HCT116 (cell line): ENCODE data around the gene IGFALS. TPM values are rescaled to one million over a fixed set of nuclear protein-coding genes. Genes with fewer than 3 reads are reported as not detected.

ENCODE experiments used
- ATAC-seq: fragments of 200-7000 bp; cut with Tn5 transposase; 2 replicates; pipeline ENCODE4 v1.9.1; 2020; ENCODE audit warnings: mild to moderate bottlenecking, moderate library complexity
- BruUV-seq: library from RNA; stranded (reverse); fragments of 400-500 nt; replicated peaks from 2 replicates; lab custom pipeline; 2021; lab: Mats Ljungman, UMichigan
- CTCF ChIA-PET: fragments of 300-600 bp; sonication (Branson Sonifier 250); formaldehyde crosslinking; loops from one replicate; lab custom pipeline; 2021; ENCODE audit warnings: antibody characterized with exemption; lab: Charles Lee
- POLR2A ChIA-PET: fragments of 300-600, 350-600 bp; sonication (Branson Sonifier 250); formaldehyde crosslinking; loops from one replicate; lab custom pipeline; 2021; ENCODE audit warnings: antibody characterized with exemption; lab: Charles Lee
- RAD21 ChIA-PET, 2 experiments: fragments of 300-600 bp; sonication (Branson Sonifier 250); formaldehyde crosslinking; loops; one replicate each; lab custom pipeline; 2023; ENCODE audit warnings: low total read pairs in 2 of 2; ENCODE audit not compliant: uncharacterized antibody in 2 of 2, unreplicated experiment in 2 of 2, low non-redundant PET in 1 of 2; lab: Charles Lee
- DNase-seq: peaks from one replicate; pipeline ENCODE4 v3.0.0-alpha.2; 2010; ENCODE audit warnings: low read depth, low spot score
- H2AFZ ChIP-seq: fragments of 200-600 bp; shearing (Covaris generic), sonication (generic); 2 replicates; pipeline ENCODE4 v1.6.1; 2017; ENCODE audit warnings: low read depth, mixed run types, mixed read lengths, antibody characterized with exemption, low read length; ENCODE audit not compliant: poor library complexity, severe bottlenecking
- H3K27ac ChIP-seq: 2 replicates; pipeline ENCODE4 v1.5.1; 2012; ENCODE audit warnings: low read depth, low read length
- H3K27me3 ChIP-seq: fragments of 200-600 bp; sonication (generic); 2 replicates; pipeline ENCODE4 v1.6.1; 2016; ENCODE audit warnings: mixed run types, low read length, mixed read lengths; ENCODE audit not compliant: insufficient read depth
- H3K36me3 ChIP-seq, 2 experiments: fragments of 200-500 bp in 1 of 2; fragments of 200-600 bp in 1 of 2; sonication (Bioruptor generic) in 1 of 2; sonication (generic) in 1 of 2; 2 replicates each; pipeline versions ENCODE4 v1.5.1 to v1.6.1; 2014 to 2016; ENCODE audit warnings: low read length in 2 of 2, inconsistent platforms in 1 of 2, mixed read lengths in 1 of 2, mixed run types in 1 of 2; ENCODE audit not compliant: insufficient read depth in 2 of 2, control insufficient read depth in 1 of 2
- H3K4me1 ChIP-seq, 2 experiments: fragments of 200-600 bp in 1 of 2; sonication (generic) in 1 of 2; 2 replicates each; pipeline versions ENCODE4 v1.5.1 to v1.6.1; 2012 to 2017; ENCODE audit warnings: low read length in 2 of 2, inconsistent platforms in 1 of 2, mild to moderate bottlenecking in 1 of 2, mixed read lengths in 1 of 2, mixed run types in 1 of 2, moderate library complexity in 1 of 2; ENCODE audit not compliant: insufficient read depth in 2 of 2, control insufficient read depth in 1 of 2
- H3K4me2 ChIP-seq: fragments of 200-600 bp; sonication (generic); 2 replicates; pipeline ENCODE4 v1.6.1; 2017; ENCODE audit warnings: mixed run types, low read length, mixed read lengths
- H3K4me3 ChIP-seq, 2 experiments: fragments of 200-600 bp in 1 of 2; sonication (generic) in 1 of 2; replicated peaks in 1 of 2; 2 replicates each; pipeline ENCODE4 v1.5.1; 2011 to 2016; ENCODE audit warnings: low read length in 2 of 2, control low read depth in 1 of 2, low read depth in 1 of 2, mild to moderate bottlenecking in 1 of 2, mixed read lengths in 1 of 2, mixed run types in 1 of 2
- H3K79me2 ChIP-seq: fragments of 200-600 bp; sonication (generic); 2 replicates; pipeline ENCODE4 v1.6.1; 2017; ENCODE audit warnings: mild to moderate bottlenecking, mixed run types, low read length, moderate library complexity, mixed read lengths; ENCODE audit not compliant: insufficient read depth
- H3K9ac ChIP-seq: fragments of 200-600 bp; sonication (generic); 2 replicates; pipeline ENCODE4 v1.6.1; 2016; ENCODE audit warnings: low read length, mixed read lengths
- H3K9me2 ChIP-seq: fragments of 200-600 bp; sonication (generic), shearing (Covaris generic); 2 replicates; pipeline ENCODE4 v1.6.1; 2017; ENCODE audit warnings: mixed run types, mild to moderate bottlenecking, moderate library complexity; ENCODE audit not compliant: insufficient read depth
- H3K9me3 ChIP-seq, 2 experiments: fragments of 200-500 bp in 1 of 2; fragments of 200-600 bp in 1 of 2; sonication (Bioruptor generic) in 1 of 2; sonication (generic) in 1 of 2; 2 replicates each; pipeline ENCODE4 v1.6.1; 2014 to 2017; ENCODE audit warnings: low read length in 2 of 2, mixed read lengths in 2 of 2, inconsistent platforms in 1 of 2, low read depth in 1 of 2, mild to moderate bottlenecking in 1 of 2, mixed run types in 1 of 2, moderate library complexity in 1 of 2; ENCODE audit not compliant: control insufficient read depth in 1 of 2, insufficient read depth in 1 of 2
- H4K20me1 ChIP-seq: fragments of 200-600 bp; sonication (generic), shearing (Covaris generic); 2 replicates; pipeline ENCODE4 v1.6.1; 2017; ENCODE audit warnings: mixed run types, mild to moderate bottlenecking, moderate library complexity; ENCODE audit not compliant: insufficient read depth
- EGR1 ChIP-seq: IDR thresholded peaks from 2 replicates; pipeline ENCODE4 v1.6.1; 2012; ENCODE audit warnings: low read depth
- FOSL1 ChIP-seq: IDR thresholded peaks from 2 replicates; pipeline ENCODE4 v1.6.1; 2012; ENCODE audit warnings: low read depth
- POLR2A ChIP-seq: IDR thresholded peaks from 2 replicates; pipeline ENCODE4 v1.7.0; 2011; ENCODE audit warnings: borderline replicate concordance; ENCODE audit not compliant: insufficient read depth, insufficient read length; ENCODE audit errors: extremely low read depth
- POLR2AphosphoS5 ChIP-seq: IDR thresholded peaks from 2 replicates; pipeline ENCODE4 v1.6.1; 2011; ENCODE audit warnings: mild to moderate bottlenecking, low read depth, low read length, moderate library complexity
- SP1 ChIP-seq: IDR thresholded peaks from 2 replicates; pipeline ENCODE4 v1.6.1; 2012; ENCODE audit warnings: low read depth
- YY1 ChIP-seq: IDR thresholded peaks from 2 replicates; pipeline ENCODE4 v1.6.1; 2011; ENCODE audit warnings: low read length, low read depth, moderate library complexity, mild to moderate bottlenecking; ENCODE audit not compliant: insufficient replicate concordance; ENCODE audit errors: extremely low read depth
- ZFX ChIP-seq: fragments of 450-650 bp; IDR thresholded peaks from 2 replicates; pipeline ENCODE4 v1.6.1; 2017
- ZNF274 ChIP-seq: fragments of 200-500 bp; sonication (Bioruptor generic); IDR thresholded peaks from 2 replicates; pipeline ENCODE4 v1.6.1; 2014; ENCODE audit warnings: mild to moderate bottlenecking, low read depth, low read length, inconsistent platforms
- intact Hi-C: fragments of 100-400 bp; cut with micrococcal nuclease; formaldehyde crosslinking; loops from 2 replicates; pipeline ENCODE4 v1.10.0; 2022
- total RNA-seq: library from RNA; stranded (reverse); gene quantifications from one replicate; pipeline ENCODE4 v1.2.1, GENCODE V29; 2021; ENCODE audit not compliant: unreplicated experiment
- TF ChIP-seq, protein P1 (sequence below), 3 experiments: fragments of 200-600 bp in 1 of 3; sonication (generic) in 1 of 3; IDR thresholded peaks in 2 of 3; conservative IDR thresholded peaks in 1 of 3; 2 replicates each; pipeline ENCODE4 v1.5.1; 2012 to 2017; ENCODE audit warnings: low read depth in 2 of 3, low read length in 2 of 3, antibody characterized with exemption in 1 of 3, borderline replicate concordance in 1 of 3, control low read depth in 1 of 3, mild to moderate bottlenecking in 1 of 3, mixed read lengths in 1 of 3, mixed run types in 1 of 3, moderate library complexity in 1 of 3; ENCODE audit not compliant: insufficient read depth in 1 of 3
- TF ChIP-seq, protein P2 (sequence below): IDR thresholded peaks from 2 replicates; pipeline ENCODE4 v1.6.1; 2011; ENCODE audit warnings: mild to moderate bottlenecking, low read length, moderate library complexity; ENCODE audit not compliant: insufficient replicate concordance; ENCODE audit errors: extremely low read depth

The IGFALS gene
- total RNA-seq, 1 experiment from 2014 or later: 0.10 TPM

DNA sequence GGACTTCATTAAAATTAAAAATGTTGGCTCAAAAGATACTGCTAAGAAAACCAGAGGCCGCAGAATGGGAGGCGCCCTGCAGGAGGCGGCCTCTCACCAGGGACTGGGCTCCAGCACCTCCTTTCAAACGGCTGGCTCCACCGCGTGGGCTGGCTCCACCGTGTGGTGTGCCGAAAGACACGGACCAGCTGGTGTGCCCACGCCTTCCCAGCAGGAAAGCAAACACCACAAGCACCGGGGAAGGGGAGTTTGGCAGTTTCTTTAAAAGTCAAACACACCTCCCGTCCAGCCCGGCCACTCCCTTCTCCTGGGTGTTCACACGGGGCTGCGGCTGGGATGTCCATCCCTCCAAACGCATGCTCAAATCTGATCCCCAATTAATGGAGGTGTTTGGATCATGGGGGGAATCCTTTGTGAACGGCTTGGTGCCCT lies 19.2 kb upstream of the IGFALS start (continued):
- TF ChIP-seq, protein P1, sequence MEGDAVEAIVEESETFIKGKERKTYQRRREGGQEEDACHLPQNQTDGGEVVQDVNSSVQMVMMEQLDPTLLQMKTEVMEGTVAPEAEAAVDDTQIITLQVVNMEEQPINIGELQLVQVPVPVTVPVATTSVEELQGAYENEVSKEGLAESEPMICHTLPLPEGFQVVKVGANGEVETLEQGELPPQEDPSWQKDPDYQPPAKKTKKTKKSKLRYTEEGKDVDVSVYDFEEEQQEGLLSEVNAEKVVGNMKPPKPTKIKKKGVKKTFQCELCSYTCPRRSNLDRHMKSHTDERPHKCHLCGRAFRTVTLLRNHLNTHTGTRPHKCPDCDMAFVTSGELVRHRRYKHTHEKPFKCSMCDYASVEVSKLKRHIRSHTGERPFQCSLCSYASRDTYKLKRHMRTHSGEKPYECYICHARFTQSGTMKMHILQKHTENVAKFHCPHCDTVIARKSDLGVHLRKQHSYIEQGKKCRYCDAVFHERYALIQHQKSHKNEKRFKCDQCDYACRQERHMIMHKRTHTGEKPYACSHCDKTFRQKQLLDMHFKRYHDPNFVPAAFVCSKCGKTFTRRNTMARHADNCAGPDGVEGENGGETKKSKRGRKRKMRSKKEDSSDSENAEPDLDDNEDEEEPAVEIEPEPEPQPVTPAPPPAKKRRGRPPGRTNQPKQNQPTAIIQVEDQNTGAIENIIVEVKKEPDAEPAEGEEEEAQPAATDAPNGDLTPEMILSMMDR (IDR thresholded peaks at IDR 0.05 in 2 of 3, conservative IDR thresholded peaks at IDR 0.05 in 1 of 3; ENCODE audit: borderline replicate concordance in 1 of 3, insufficient read depth in 1 of 3, low read depth in 2 of 3, low read length in 2 of 3): peak; percentile 71 to 98 (median 80)
- TF ChIP-seq FOSL1: no peak

DNA sequence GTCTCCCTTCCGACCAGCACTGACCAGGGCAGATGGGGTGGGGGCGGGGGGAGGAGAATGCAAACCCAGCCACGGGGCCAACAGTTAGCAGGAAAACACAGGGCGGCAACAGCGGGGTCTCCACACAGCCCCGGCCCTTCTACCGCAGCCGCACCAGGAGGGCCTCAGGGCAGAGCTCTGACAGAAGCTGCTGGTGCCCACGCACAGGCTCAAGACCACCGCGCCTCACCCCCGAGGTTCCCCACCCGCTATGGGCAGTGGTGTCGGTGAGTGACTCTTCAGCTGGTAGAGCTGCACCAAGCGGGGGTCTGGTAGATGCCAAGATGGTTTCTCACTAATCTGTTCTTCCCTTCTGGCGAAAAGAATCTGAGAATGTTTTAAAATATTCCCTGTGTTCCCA lies 17.0 kb upstream of the IGFALS start:
- Histone ChIP-seq H3K36me3 (no peaks in the 10 kb centered on the region), H3K27ac (no peak overlapping the region), H3K4me3 (no peak overlapping the region), H3K9ac (no peak overlapping the region), H3K4me2 (no peak overlapping the region), H3K79me2 (no peaks in the 10 kb centered on the region), H2AFZ (no peak overlapping the region), H3K9me3 (no peaks in the 10 kb centered on the region), H3K9me2 (no peaks in the 10 kb centered on the region), H4K20me1 (no peaks in the 10 kb centered on the region), H3K27me3 (no peaks in the 10 kb centered on the region), H3K4me1 (peaks cover 6 to 10% of the 10 kb centered on the region in 2 experiments; a peak in 3 of 4 replicates)
- intact Hi-C loops: no loop called here
- BruUV-seq: no TSS peak
- RAD21 ChIA-PET: no interaction called here
- POLR2A ChIA-PET: no interaction called here
- TF ChIP-seq SP1: no peak
- DNase-seq: no peak
- CTCF ChIA-PET: no interaction called here
- no peak for ATAC-seq

DNA sequence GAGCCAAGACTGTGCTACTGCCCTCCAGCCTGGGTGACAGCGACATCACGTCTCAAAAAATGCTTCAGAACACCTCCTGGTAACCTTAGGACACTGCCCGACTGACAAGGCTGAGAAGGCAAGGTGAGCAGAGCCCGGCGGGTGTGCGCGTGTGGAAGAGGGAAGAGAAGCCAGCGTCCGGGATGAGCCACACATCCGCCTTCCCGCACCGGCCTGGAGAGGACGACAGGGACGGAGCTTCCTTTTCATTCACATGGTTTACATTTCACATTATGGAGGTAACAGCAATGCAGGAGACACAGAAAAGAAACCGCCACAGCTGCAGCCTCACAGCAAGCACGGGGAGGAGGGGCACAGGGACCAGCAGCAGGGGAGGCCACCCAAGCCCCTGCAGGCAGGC lies 16.6 kb upstream of the IGFALS start:
- Histone ChIP-seq H3K79me2 (no peaks in the 10 kb centered on the region), H4K20me1 (no peaks in the 10 kb centered on the region), H3K9me2 (no peaks in the 10 kb centered on the region), H2AFZ (no peak overlapping the region), H3K9me3 (no peaks in the 10 kb centered on the region), H3K4me2 (no peak overlapping the region), H3K9ac (no peak overlapping the region), H3K4me1 (peaks cover 6 to 10% of the 10 kb centered on the region in 2 experiments; a peak in 3 of 4 replicates), H3K27ac (no peak overlapping the region), H3K27me3 (no peaks in the 10 kb centered on the region), H3K36me3 (no peaks in the 10 kb centered on the region), H3K4me3 (no peak overlapping the region)
- POLR2A ChIA-PET: no interaction called here
- DNase-seq (no peak), ATAC-seq (no peak)
- TF ChIP-seq POLR2AphosphoS5 (no peak), YY1 (no peak), EGR1 (no peak), ZFX (no peak), ZNF274 (no peak), POLR2A (no peak)
- TF ChIP-seq, protein P2, sequence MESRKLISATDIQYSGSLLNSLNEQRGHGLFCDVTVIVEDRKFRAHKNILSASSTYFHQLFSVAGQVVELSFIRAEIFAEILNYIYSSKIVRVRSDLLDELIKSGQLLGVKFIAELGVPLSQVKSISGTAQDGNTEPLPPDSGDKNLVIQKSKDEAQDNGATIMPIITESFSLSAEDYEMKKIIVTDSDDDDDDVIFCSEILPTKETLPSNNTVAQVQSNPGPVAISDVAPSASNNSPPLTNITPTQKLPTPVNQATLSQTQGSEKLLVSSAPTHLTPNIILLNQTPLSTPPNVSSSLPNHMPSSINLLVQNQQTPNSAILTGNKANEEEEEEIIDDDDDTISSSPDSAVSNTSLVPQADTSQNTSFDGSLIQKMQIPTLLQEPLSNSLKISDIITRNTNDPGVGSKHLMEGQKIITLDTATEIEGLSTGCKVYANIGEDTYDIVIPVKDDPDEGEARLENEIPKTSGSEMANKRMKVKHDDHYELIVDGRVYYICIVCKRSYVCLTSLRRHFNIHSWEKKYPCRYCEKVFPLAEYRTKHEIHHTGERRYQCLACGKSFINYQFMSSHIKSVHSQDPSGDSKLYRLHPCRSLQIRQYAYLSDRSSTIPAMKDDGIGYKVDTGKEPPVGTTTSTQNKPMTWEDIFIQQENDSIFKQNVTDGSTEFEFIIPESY: no peak
- CTCF ChIA-PET: no interaction called here
- BruUV-seq: no TSS peak
- RAD21 ChIA-PET: no interaction called here
- intact Hi-C loops: no loop called here
